ENCODE results near the gene XRCC5. TPM values are rescaled to one million over a fixed set of nuclear protein-coding genes. Genes with fewer than 3 reads are reported as not detected.

Gene XRCC5
- total and polyA plus RNA-seq, 2 donors (not counting 3 experiments of a cell fraction or from before 2014, with no cell fraction given) = 267 to 319 TPM

- Histone ChIP-seq H3K4me3 (replicated peaks in 1 of 3; ENCODE audit: insufficient read depth in 1 of 3, low read depth in 1 of 3, low read length in 3 of 3) (no peak overlapping the region), H4K20me1 (replicated peaks; ENCODE audit: control insufficient read depth, extremely low read depth, insufficient read depth, low read length) (no peaks in the 10 kb centered on the region), H3K9me3 (replicated peaks; ENCODE audit: control insufficient read depth, insufficient read depth, low read length) (no peaks in the 10 kb centered on the region), H3K9ac (replicated peaks; ENCODE audit: extremely low read depth, insufficient read depth, low read length) (no peak overlapping the region), H3K4me1 (ENCODE audit: control insufficient read depth, extremely low read depth, insufficient read depth, low read length) (no peaks in the 10 kb centered on the region), H3K4me2 (ENCODE audit: insufficient read depth, low read length) (no peak overlapping the region), H2AFZ (ENCODE audit: low read depth, low read length) (no peak overlapping the region), H3K9me1 (replicated peaks; ENCODE audit: control insufficient read depth, extremely low read depth, insufficient read depth, low read length) (no peaks in the 10 kb centered on the region), H3K27ac (ENCODE audit: insufficient read depth, low read depth, low read length) (no peak overlapping the region), H3K79me2 (ENCODE audit: control insufficient read depth, insufficient read depth, low read length) (no peaks in the 10 kb centered on the region), H3K27me3 (ENCODE audit: control insufficient read depth in 2 of 2, insufficient read depth in 2 of 2, low read length in 2 of 2) (no peaks in the 10 kb centered on the region), H3K36me3 (ENCODE audit: control insufficient read depth in 2 of 2, extremely low read depth in 1 of 2, insufficient read depth in 2 of 2, low read length in 2 of 2) (no peaks in the 10 kb centered on the region)
- CTCF ChIA-PET = no interaction called here
- TF ChIP-seq MYC (IDR thresholded peaks at IDR 0.05; ENCODE audit: low read depth, low read length) (no peak), JUN (IDR thresholded peaks at IDR 0.05; ENCODE audit: borderline replicate concordance, insufficient read depth, insufficient read length, low read depth) (no peak), FOS (IDR thresholded peaks at IDR 0.05; ENCODE audit: borderline replicate concordance, insufficient read depth, low read length) (no peak), GATA2 (IDR thresholded peaks at IDR 0.05; ENCODE audit: insufficient read depth, insufficient read length, low read depth, low read length) (no peak), EZH2 (IDR thresholded peaks at IDR 0.05; ENCODE audit: borderline replicate concordance, low read depth, low read length, severe bottlenecking) (no peak), CTCF (IDR thresholded peaks at IDR 0.05; ENCODE audit: extremely low read depth in 1 of 2, insufficient read depth in 1 of 2, low read depth in 1 of 2, low read length in 2 of 2) (no peak), POLR2AphosphoS5 (IDR thresholded peaks at IDR 0.05; ENCODE audit: insufficient read depth, low read depth, low read length) (no peak), POLR2A (IDR thresholded peaks at IDR 0.05; ENCODE audit: low read depth, low read length) (no peak)
- TF ChIP-seq, protein P1, sequence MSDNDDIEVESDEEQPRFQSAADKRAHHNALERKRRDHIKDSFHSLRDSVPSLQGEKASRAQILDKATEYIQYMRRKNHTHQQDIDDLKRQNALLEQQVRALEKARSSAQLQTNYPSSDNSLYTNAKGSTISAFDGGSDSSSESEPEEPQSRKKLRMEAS (IDR thresholded peaks at IDR 0.05; ENCODE audit: insufficient read depth, insufficient read length) = no peak
- dilution Hi-C loops (cut with MboI; ENCODE audit: extremely low pct_ligation_motif_present, low sequenced_read_pairs) (no loop called here), intact Hi-C loops (cut with micrococcal nuclease) (no loop called here)
- FAIRE-seq = no peak
- POLR2A ChIA-PET = no interaction called here
- no peak for DNase-seq (ENCODE audit: low read depth, low spot score)
- no TSS peak for BruUV-seq (replicated peaks)
Measured at GRCh38 chr2:216229277-216229914, 120.2 kb downstream of the XRCC5 start.

Measured in endothelial cell of umbilical vein (primary cell).